ENCODE data around the gene KRTAP29-1.

KRTAP29-1 gene

GRCh38 chr17:41326173-41327145 lies 23.8 kb upstream of the KRTAP29-1 start:
- DNase-seq (ENCODE audit: insufficient read length, low spot score) (no peak), FAIRE-seq (no peak)
- no peak for TF ChIP-seq CTCF (IDR thresholded peaks at IDR 0.05; ENCODE audit: insufficient read depth, missing control alignments)

DNA sequence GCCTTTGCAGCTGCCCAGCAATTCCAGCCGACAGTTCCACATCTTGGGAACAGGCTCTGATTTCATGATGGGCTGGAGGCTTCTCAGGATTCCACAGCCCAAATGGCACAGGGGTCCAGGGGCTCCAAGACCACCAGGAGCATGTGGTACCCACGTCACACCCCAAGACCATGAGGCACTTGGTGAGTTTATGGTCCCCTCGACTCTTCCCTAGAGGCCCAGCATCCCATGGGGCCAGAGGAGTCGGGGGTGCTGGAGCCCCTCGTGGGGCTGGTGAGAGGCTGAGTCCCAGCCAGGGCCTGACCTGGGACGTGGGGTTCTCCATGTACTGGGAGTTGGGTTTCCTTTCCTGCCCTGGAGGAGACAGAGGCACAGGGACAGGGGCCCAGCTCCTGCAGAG lies 23.0 kb upstream of the KRTAP29-1 start:
- TF ChIP-seq CTCF (IDR thresholded peaks at IDR 0.05; ENCODE audit: insufficient read depth, missing control alignments), result no peak
- DNase-seq (ENCODE audit: insufficient read length, low spot score) (no peak), FAIRE-seq (no peak)

DNA sequence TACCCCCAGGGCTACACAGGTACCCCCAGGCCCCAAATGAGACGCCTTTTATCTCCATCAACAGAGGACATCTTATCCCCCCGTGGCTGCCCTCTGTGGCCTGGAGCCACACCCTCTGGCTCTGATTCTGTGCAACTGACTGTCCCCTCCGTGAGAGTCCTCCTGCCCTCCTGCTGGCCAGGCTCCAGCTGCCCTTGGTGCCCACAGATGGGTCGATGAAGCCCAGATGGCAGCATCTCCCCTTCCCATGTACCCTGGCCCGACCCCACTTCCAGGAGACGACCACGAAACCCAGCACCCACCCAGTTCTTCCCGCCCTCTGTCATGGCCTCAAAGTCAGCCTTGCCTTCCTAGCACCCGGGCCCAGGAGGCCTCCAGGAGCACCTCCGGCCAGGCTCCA lies 22.5 kb upstream of the KRTAP29-1 start:
- no peak for TF ChIP-seq CTCF (IDR thresholded peaks at IDR 0.05; ENCODE audit: insufficient read depth, missing control alignments)
- DNase-seq (ENCODE audit: insufficient read length, low spot score) (no peak), FAIRE-seq (no peak)

DNA sequence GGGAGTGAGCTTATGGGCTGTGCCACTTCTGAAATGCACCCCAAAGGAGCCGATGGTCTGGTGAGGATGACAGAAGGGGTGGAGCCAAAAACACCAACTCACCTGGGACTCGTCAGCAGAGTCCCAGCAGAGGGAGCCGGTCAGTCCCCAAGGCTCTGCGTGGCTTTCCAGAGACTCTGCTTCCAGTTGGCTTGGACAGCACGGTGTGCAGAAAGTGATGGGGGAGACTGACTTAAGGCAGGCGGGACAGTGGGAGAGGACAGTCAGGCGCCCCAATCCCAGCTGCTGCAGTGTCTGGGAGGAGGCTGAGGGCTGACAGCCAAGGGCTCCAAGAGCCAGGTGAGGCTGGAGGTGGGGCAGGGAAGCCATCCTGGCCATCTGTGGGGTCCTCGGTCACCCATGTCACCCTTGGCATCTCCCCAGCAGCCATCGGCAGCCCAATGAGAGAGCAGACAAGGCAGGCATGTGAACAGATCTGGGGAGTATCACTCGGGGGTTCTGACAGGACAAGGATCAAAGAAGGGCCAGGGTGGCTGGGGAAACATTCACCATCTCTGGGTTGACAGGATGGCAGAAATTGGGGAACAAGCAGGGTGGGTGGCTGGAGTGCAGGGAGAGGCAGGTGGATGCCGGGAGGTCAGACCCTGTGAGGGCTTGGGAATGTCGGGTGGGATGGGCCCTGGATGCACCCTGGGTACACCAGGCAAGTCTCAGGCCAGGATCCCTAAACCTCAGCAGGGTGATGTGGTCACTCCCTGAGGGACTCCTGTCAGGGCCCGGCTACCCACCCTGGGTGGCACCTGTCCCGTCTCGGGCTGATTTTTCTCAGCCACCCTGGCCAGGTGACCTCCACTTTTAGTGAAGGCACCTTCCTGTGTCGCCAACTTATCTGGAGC lies 21.8 kb upstream of the KRTAP29-1 start:
- FAIRE-seq, result no peak
- DNase-seq (ENCODE audit: insufficient read length, low spot score), result no peak
- no peak for TF ChIP-seq CTCF (IDR thresholded peaks at IDR 0.05; ENCODE audit: insufficient read depth, missing control alignments)

- DNase-seq (ENCODE audit: insufficient read length, low spot score), result no peak
- TF ChIP-seq CTCF (IDR thresholded peaks at IDR 0.05; ENCODE audit: insufficient read depth, missing control alignments), result no peak
- no peak for FAIRE-seq
Measured at GRCh38 chr17:41322903-41323895, 20.5 kb upstream of the KRTAP29-1 start.

- FAIRE-seq (no peak), DNase-seq (ENCODE audit: insufficient read length, low spot score) (no peak)
- peak; percentile 53 for TF ChIP-seq CTCF (IDR thresholded peaks at IDR 0.05; ENCODE audit: insufficient read depth, missing control alignments)
Measured at GRCh38 chr17:41322094-41322902, 19.6 kb upstream of the KRTAP29-1 start.

All from D721Med (cell line).